HG03521 (cell line): ENCODE data around the gene PLEKHN1.

ENCODE experiments used
- ATAC-seq: cut with Tn5 transposase; IDR thresholded peaks from one replicate; pipeline ENCODE4 v1.9.1; 2021; ENCODE audit warnings: mild to moderate bottlenecking, moderate library complexity; ENCODE audit not compliant: unreplicated experiment

Gene PLEKHN1

DNA sequence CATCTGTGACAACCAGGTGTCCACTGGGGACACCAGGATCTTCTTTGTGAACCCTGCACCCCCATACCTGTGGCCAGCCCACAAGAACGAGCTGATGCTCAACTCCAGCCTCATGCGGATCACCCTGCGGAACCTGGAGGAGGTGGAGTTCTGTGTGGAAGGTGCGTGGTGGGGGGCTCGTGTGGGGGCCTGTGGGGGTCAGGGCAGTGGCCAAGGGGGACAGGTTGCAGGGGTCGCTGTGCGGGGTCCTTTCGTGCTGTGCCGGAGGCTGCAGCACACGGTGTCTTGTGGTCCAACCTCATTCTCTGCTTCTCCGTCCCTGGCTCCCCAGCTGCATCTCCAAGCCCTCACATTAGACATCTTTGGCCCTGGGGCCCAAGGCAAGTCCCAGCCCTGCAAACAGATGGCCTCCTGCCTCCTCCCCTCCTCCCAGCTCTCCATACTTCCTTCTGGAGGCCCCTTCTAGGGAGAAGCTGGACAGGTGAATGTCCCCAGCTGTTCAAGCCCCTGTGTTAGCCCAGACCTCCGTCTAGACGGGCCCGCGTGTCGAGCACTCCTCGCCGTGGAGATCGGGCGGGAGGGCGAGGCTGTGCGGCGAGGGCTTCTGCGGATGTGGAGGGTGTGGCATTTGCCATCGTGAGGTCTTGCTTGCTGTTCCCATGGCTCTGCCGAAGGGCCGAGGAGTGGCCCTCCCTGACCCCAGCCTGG is 56.2 kb downstream of the PLEKHN1 start:
- ATAC-seq = no peak

DNA sequence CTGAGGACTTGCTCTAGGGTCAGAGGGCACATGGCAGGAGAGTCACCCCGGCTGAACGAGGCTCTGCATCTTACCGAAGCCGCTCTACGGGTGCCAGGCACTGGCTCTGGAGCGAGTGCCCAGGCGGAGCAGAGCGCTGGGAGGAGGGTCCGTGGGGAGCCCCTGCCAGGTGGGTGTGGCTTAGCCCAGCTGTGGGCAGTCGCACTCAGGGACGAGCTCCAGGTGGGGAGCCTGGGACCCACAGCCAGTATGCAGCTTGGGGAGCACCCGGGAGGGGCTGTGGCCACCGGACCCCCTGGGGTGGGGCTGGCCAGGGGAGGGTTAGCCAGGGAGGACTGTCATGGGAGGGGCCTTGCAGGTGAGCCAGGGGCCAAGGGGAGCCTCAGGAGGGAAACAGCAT is 57.4 kb downstream of the PLEKHN1 start:
- ATAC-seq = no peak

GRCh38 chr1:1024149-1024770 is 58.0 kb downstream of the PLEKHN1 start:
- no peak for ATAC-seq

DNA sequence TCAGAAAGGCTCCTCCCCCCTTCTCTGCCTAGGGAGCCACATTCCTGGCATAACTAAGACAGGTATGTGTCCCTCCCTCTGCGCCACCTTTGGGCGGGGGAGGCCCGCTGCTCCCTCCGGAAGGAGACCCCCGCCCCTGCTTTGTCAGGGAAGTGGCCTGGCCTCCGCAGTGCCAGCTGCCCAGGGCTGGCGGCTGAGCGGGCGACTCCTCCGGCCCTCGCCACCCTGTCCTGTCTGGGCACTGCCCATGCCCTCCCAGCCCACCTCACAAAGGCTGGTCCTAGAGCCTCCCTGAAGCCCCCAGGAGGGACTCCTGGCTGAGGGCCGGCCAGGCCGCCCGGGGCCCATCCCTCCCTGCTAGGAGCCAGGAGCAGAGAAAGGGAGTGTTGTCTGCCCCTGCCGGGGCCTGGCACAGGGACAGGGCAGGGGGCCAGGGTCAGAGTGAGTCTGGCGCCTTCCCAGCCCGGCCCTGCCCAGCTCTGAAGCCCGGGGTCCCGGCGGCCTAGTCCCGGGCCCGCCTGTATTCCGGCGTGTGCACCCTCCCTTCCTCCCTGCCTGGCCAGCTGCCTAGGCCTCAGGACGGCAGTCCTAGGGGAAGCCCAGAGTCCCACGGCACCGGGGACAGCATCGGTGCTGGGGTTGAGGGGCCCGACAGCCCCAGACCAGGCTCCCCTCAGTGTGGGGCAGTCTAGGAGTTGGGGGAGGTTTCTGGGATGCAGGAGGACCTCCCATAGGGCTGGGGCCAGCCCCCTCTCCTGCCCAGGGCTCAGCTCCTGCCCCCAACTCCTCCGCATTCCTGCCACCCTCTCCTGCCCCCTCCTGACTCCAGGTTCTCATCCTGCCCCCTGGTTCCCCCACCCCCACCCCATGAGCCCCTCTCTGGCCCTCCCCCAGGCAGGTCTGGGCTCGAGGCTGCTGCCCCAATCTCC is 58.8 kb downstream of the PLEKHN1 start:
- no peak for ATAC-seq
